Retinal pigment epithelial cell (primary cell): Measurements from ENCODE around the gene EML5.

Experiments used
- DNase-seq: peaks from one replicate; pipeline ENCODE4 v3.0.0-alpha.2; 2010; ENCODE audit warnings: low read depth
- H3K4me3 ChIP-seq: 2 replicates; pipeline ENCODE4 v1.5.1; 2011; ENCODE audit warnings: mild to moderate bottlenecking, low read length, control low read depth, moderate library complexity
- TF ChIP-seq, protein P1 (sequence below): conservative IDR thresholded peaks from 2 replicates; pipeline ENCODE4 v1.5.1; 2011; ENCODE audit warnings: low read depth, low read length, control low read depth, inconsistent platforms

The EML5 gene

DNA sequence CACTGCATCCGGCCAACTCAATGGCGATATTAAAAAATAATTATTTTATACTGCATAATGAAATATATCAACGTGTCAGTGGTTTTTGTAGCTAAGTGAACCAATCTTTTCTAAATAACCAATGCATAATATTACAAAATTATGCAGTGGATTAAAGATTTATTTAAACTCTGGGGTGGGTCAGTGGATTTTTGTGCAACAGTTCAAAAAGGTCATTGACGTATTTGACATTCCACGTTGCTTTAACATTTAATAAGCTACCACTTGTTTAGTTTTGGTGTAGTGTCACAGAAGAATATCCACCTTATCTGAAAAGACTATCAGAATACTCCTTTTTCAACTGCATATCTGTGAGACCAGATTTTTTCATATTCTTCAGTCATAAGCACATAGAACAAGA is 227.3 kb downstream of the EML5 start:
- TF ChIP-seq, protein P1, sequence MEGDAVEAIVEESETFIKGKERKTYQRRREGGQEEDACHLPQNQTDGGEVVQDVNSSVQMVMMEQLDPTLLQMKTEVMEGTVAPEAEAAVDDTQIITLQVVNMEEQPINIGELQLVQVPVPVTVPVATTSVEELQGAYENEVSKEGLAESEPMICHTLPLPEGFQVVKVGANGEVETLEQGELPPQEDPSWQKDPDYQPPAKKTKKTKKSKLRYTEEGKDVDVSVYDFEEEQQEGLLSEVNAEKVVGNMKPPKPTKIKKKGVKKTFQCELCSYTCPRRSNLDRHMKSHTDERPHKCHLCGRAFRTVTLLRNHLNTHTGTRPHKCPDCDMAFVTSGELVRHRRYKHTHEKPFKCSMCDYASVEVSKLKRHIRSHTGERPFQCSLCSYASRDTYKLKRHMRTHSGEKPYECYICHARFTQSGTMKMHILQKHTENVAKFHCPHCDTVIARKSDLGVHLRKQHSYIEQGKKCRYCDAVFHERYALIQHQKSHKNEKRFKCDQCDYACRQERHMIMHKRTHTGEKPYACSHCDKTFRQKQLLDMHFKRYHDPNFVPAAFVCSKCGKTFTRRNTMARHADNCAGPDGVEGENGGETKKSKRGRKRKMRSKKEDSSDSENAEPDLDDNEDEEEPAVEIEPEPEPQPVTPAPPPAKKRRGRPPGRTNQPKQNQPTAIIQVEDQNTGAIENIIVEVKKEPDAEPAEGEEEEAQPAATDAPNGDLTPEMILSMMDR: no peak
- no peak for DNase-seq
- no peak overlapping the region for H3K4me3 ChIP-seq

DNA sequence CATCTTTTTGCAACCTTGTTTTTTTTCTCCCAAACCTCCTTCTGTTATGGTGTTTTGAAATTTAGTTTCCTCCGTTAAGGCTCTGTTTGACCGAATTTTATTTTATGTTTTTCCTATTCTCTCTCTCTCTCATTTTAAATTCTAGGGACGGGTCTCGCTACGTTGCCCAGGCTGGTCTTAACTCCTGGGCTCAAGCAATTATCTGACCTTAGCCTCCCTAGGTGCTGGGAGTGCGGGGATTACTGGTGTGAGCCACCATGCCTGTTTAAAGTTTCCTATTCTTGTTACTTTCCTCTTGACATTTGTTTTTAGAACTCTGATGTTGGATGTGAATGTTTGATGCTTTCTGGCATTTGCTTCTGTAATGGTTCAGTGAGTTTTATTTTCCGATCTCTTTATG is 228.9 kb downstream of the EML5 start:
- H3K4me3 ChIP-seq: peak overlapping the region; percentile 61
- TF ChIP-seq, protein P1: no peak
- DNase-seq: no peak

DNA sequence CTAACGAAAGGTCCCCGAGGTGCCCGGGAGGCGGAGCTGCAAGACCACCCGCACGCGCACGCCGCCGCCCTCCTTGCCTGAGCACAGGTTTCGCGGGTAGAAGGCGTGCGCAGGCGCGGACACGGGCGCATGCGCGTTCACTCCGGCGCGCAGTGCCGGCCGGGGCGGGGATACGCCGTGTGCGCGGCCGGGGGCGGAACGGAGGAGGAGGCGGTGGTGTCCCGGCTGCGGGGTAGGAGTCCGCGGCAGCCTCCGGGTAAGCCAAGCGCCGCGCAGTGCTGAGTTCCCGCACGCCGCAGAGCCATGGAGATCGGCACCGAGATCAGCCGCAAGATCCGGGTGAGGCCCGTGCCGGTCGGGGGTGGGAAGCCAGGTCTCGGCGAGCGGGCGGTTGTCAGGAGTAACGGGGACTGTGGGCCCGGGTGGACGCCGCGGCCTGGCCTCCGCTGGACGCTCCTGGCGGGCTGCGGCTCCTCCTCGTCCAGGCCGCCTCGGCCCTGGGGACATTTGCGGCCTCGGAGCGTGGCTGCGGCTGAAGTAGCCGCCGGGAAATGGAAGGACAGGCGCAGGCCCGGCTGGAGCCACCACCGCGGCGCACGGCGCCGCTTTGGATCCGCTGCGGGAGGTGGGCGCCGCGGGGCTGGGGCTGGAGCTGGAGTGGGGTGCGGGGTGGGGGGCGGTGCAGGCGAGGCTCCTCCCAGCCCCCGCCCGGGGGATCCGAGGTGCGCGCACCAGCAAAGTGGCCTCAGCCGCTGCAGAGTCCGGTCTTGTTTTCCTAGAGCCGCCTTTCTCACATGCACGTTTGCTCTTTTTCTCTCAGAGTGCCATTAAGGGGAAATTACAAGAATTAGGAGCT is 229.7 kb downstream of the EML5 start, which contains the start of gene ZC3H14:
Gene ZC3H14 (plus strand): TSS at position 207 of the 856 bp plus-strand sequence. CDS start 97 bp downstream, at position 304.
- peak; percentile 40 for DNase-seq
- peak within 1 kb of the TSS; percentile 61 for H3K4me3 ChIP-seq
- TF ChIP-seq, protein P1: no peak

DNA sequence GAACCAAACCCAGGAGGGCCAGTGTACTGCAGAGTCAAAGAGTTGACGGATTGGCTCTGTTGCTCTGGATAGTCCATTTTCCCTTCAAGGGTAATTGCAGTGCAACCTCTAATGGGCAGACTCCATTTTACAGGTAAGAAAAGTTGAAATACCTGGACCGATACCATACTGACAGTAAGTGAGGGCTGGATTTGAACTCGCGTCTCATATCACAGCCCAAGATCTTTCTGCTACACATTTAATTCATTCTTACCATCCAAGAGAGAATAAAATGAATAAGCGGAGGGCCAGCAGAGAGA is 230.3 kb downstream of the EML5 start:
- no peak for DNase-seq
- TF ChIP-seq, protein P1: no peak

More for the DNA sequence above, 230.3 kb downstream of the EML5 start:
- H3K4me3 ChIP-seq: peak overlapping the region; percentile 61
